HUDEP-2 (cell line): ENCODE measurements around the gene CTSA.
A peak's percentile ranks its signal among the peaks of the same experiment; 100 is the strongest.
"Not testable (repeated sequence)": the region's sequence is repeated elsewhere in the genome, so short reads cannot be mapped to it uniquely, and the experiment has no call there.

Experiments used
- DNase-seq, 76 experiments: peaks; one replicate each; lab custom pipeline; 2025; ENCODE audit not compliant: unreplicated experiment in 76 of 76; lab: John Stamatoyannopoulos, UW

Gene CTSA

DNA sequence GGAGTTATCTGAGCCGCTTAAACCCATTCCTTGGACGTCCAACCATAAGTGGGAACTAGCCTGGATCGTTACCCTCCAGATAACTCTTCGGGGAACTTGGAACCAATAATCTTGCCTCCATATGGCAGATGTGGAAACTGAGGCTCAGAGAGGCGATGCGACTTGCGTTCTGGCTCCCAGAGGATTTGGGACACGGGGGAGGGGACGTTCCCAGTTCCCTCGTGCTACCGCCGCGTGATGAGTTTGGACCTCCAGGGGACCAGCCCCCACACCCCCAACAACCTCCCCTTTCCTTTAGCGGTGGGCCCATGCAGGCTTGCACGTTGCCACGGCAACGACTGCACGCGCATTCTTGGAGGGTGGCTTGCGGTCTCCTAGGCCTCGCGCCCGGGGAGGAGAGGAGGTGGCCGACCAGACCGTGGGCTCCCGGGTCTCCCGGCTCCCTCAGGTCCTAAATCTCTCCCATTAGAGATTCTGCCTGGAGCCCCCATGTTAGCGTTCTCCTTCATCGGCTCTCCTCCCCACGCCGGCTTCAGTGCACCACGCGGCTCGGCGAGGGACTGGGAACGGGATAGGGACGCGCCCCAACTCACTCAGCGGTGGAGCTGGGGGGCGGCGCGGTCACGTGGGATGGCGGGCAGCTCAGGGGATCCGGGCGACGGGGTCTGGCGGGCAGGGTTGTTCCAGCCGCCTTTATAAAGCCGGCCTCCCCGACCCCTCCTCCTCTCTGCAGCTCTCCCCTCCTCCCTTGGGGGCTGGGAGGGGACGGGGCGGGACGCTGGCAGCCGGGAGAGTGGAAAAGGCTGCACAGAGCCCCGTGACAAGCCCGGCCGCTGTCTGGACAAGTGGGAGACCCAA, 20.6 kb downstream of the CTSA start, which contains the start of gene PLTP:
TSS of gene PLTP (minus strand) at position 670 of the 858 bp plus-strand sequence. CDS start 703 bp downstream, outside the sequence.
- peak in 16 of 76 experiments; percentile 5 to 44 (median 15) for DNase-seq

GRCh38 chr20:45912344-45912682, 21.2 kb downstream of the CTSA start:
- no peak for DNase-seq

GRCh38 chr20:45913116-45913515, 22.0 kb downstream of the CTSA start:
- DNase-seq = no peak

DNA sequence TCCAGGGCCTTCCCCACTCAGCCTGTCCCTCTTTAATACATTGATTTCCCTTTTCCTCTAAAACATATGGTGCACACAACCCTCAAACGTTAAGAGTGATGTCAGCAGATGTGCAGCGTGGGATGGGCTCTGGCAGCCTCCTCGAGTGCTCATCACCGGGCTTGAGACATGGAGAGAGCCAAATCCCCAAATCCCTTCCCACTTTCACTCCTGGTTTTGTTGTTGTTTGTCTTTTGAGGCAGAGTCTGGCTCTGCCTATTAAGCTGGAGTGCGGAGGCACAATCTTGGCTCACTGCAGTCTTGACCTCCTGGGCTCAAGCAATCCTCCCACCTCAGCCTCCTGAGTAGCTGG, 26.6 kb downstream of the CTSA start:
- DNase-seq = no peak

- DNase-seq = no peak
Observed at GRCh38 chr20:45918182-45918737, 27.1 kb downstream of the CTSA start.

- DNase-seq = no peak
Observed at GRCh38 chr20:45918779-45919537, 27.8 kb downstream of the CTSA start.

GRCh38 chr20:45919542-45920399, 28.6 kb downstream of the CTSA start:
- DNase-seq = no peak

DNA sequence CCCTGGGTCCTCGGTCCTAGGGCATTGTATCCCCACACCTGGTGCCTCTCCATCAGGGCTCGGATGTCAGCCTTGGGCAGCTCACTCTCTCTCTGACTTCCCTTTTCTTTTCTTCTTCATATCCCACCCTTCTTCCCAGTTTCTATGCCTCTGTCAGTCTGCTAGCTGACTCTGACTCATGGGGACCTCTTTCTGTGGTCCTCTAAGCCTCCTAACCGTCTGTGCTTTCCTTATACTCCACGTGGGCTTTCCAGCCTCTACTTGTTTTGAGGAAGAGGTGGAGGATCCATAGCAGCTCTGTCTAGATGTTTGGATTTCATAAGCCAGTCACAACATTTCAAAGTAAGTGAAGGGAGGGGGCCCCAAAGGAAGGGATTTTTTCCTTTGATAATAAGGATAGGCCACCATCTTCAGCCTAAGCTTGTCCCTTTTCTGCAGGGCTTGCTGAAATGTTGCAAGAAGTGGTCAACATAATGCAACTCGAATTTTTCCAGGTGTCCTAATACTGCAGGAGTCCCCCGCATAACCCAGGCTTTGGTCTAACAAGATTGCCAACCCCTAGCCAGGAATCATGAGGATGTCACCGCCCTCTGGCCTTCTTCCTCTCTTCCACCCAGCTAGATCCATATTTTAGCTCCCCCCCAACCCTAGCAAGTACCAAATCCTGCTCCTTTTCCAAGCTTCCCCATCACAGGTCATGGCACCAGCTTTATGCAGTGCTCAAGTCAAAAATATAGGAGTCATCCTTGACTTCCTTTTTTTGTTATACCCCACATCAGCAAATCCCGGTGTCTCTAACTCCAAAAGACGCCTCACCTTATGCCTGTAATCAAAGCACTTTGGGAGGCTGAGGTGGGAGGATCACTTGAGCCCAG, 29.6 kb downstream of the CTSA start:
- DNase-seq = no peak

DNA sequence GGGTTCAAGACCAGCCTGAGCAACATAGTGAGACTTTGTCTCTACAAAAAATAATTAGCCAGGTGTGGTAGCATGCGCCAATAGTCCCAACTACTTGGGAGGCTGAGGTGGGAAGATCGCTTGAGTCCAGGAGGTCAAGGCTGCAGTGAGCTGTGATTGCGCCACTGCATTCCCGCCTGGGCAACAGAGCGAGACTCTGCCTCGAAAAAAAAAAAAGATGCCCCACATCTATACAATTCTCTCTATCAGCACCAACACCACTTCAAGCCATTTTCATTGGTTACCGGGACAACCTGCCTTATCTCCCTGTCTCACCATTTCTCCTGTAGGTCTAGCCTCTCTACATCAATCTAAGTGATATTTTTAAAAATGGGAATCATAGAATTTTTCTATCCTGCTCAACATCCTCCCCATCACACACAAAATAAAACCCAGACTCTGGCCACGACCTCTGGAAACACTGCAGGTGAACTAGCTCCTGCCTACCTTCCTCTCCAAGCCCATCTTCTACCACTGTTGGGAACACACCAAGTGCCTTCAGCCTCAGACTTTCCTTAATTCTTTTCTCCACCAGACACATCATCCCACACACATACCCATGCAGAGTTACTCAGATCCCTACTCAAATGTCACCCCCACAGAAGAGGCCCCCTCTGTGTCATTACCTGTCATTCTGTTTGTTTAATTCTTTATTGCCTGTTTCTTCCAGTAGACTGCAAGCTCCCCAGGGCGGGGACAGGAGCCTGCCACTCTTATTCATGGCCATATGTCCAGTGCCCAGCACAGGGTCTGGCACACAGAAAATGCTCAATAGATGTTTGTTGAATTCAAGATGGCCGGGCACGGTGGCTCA, 30.4 kb downstream of the CTSA start:
- DNase-seq = no peak

- no peak for DNase-seq
Observed at GRCh38 chr20:45924391-45925261, 33.5 kb downstream of the CTSA start.

DNA sequence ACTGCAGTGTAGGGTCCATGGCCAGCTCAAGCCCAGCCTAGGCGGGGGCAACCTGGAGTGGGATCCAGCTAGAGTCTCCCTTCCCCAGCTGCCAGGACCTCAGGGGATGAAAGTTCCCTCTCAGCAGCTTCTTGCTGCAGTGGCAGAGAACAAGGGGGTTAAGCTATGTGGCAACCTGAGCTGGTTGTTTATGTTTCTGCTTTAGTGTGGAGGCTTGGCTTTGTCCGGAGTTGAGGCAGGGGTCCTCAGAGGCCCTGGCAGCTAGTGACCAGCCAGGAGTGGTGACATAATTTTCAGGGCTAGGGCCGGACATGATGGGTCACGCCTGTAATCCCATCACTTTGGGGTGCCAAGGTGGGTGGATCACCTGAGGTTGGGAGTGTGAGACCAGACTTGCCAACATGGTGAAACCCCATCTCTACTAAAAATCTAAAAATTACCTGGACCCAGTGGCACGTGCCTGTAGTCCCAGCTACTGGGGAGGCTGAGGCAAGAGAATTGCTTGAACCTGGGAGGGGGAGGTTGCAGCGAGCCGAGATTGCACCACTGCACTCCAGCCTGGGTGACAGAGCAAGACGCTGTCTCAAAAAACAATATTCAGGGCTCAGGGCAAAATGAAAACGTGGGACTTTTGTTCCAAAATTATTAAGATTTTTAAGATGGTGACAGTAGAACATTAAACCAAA, 34.8 kb downstream of the CTSA start:
- DNase-seq = no peak

DNA sequence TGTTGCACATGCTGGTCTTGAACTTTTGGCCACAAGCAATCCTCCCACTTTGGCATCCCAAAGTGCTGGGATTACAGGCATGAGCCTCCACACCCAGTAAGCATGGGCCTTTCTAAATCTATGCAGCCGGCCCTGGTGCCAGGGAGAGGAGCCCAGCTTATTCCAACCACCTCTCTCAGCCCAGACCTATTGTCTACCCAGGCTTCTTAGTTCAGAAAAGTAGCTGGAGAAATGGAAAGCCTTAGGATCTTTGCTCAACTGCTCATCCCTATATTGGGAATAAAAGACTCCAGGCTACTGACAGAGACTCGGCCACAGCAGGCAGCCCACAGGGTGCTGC, 35.6 kb downstream of the CTSA start:
- DNase-seq = no peak

GRCh38 chr20:45927071-45927878, 36.1 kb downstream of the CTSA start:
- DNase-seq = no peak

DNA sequence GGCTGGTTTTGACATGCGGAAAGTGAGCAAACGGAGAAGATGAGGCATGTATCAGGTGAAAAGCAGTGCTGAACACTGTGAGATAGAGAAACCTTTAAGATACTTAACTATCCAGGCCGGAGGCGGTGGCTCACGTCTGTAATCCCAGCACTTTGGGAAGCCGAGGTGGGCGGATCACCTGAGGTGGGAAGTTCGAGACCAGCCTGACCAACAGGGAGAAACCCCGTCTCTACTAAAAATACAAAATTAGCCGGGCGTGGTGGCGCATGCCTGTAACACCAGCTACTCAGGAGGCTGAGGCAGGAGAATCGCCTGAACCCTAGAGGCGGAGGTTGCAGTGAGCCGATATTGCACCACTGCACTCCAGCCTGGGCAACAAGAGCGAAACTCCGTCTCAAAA, 40.5 kb downstream of the CTSA start:
- not testable (repeated sequence) for DNase-seq

- peak in 71 of 76 experiments; percentile 7 to 77 (median 47) for DNase-seq
Observed at GRCh38 chr20:45933266-45934045, 42.3 kb downstream of the CTSA start.

GRCh38 chr20:45934046-45934585, 43.0 kb downstream of the CTSA start:
- peak in 33 of 76 experiments; percentile 6 to 69 (median 40) for DNase-seq
